ENCODE data around the gene RASGRF2. TPM values are rescaled to one million over a fixed set of nuclear protein-coding genes. Genes with fewer than 3 reads are reported as not detected.

Gene RASGRF2
- total RNA-seq, 1 experiment from 2014 or later = 0.48 TPM

GRCh38 chr5:80915716-80916115 is 44.4 kb upstream of the RASGRF2 start:
- H3K79me2 ChIP-seq (ENCODE audit: low read depth) = no peaks in the 10 kb centered on the region
- POLR2A ChIA-PET (ENCODE audit: unreplicated experiment) = no interaction called here
- TF ChIP-seq EZH2 (IDR thresholded peaks at IDR 0.05; ENCODE audit: low read depth) (no peak), CTCF (conservative IDR thresholded peaks at IDR 0.05) (no peak)
- intact Hi-C loops (cut with micrococcal nuclease; ENCODE audit: unreplicated experiment) = no loop called here
- no peak overlapping the region for H3K27ac ChIP-seq
- H2AFZ ChIP-seq = no peak overlapping the region
- no peaks in the 10 kb centered on the region for H3K9me3 ChIP-seq (ENCODE audit: insufficient read depth, low read depth)
- H4K20me1 ChIP-seq (ENCODE audit: insufficient read depth) = no peaks in the 10 kb centered on the region
- no peak overlapping the region for H3K4me3 ChIP-seq
- CTCF ChIA-PET = interaction anchor here (0.5 kb wide), 1 partner anchor 62 kb away, joined by 3 read pairs; no protein-coding TSS in a partner anchor
- H3K4me1 ChIP-seq (replicated peaks; ENCODE audit: insufficient read depth) = peaks cover 11% of the 10 kb centered on the region
- no peak for DNase-seq
- H3F3A ChIP-seq (ENCODE audit: insufficient read depth, low read depth) = 0 out of 2 replicates have a peak, but pooled peaks cover 3% of the 10 kb centered on the region
- H3K27me3 ChIP-seq (ENCODE audit: insufficient read depth, low read depth) = no peaks in the 10 kb centered on the region
- BruUV-seq (replicated peaks) = no TSS peak
- no peak overlapping the region for H3K4me2 ChIP-seq
- no peaks in the 10 kb centered on the region for H3K36me3 ChIP-seq (ENCODE audit: low read depth)
- H3K9me2 ChIP-seq (ENCODE audit: insufficient read depth) = no peaks in the 10 kb centered on the region

GRCh38 chr5:80916676-80917075 is 43.5 kb upstream of the RASGRF2 start:
- H2AFZ ChIP-seq = no peak overlapping the region
- H3K27me3 ChIP-seq (ENCODE audit: insufficient read depth, low read depth) = no peaks in the 10 kb centered on the region
- CTCF ChIA-PET = no interaction called here

DNA sequence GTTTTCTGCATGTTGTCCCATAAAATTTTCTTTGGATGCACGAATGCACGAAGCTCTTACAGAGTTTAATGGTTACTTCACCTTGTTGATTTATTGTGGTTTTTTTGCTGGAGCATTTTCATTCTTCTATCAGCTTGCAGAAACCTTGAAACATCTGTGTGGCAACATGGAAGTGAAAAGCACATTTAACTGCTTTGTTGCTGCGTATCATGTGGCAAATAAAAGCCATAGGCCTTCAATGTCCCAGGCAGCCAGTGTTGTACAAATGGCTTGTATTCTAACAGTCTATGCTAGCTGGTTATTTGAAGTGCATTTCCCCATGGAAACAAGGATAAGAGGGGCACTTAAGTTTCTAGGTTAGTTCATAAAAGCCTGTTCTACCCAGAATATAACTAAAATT is 42.5 kb upstream of the RASGRF2 start:
- intact Hi-C loops (cut with micrococcal nuclease; ENCODE audit: unreplicated experiment) = no loop called here
- POLR2A ChIA-PET (ENCODE audit: unreplicated experiment) = no interaction called here
- H3K4me3 ChIP-seq = no peak overlapping the region
- H3K9me3 ChIP-seq (ENCODE audit: insufficient read depth, low read depth) = no peaks in the 10 kb centered on the region
- H2AFZ ChIP-seq = no peak overlapping the region
- H3K9me2 ChIP-seq (ENCODE audit: insufficient read depth) = no peaks in the 10 kb centered on the region
- BruUV-seq (replicated peaks) = no TSS peak
- no peaks in the 10 kb centered on the region for H3K36me3 ChIP-seq (ENCODE audit: low read depth)
- H3F3A ChIP-seq (ENCODE audit: insufficient read depth, low read depth) = 0 out of 2 replicates have a peak, but pooled peaks cover 4% of the 10 kb centered on the region
- peaks cover 14% of the 10 kb centered on the region for H3K4me1 ChIP-seq (replicated peaks; ENCODE audit: insufficient read depth)
- no peak overlapping the region for H3K27ac ChIP-seq
- H4K20me1 ChIP-seq (ENCODE audit: insufficient read depth) = no peaks in the 10 kb centered on the region
- CTCF ChIA-PET = no interaction called here
- no peak overlapping the region for H3K4me2 ChIP-seq
- TF ChIP-seq CTCF (conservative IDR thresholded peaks at IDR 0.05) = no peak
- no peak for TF ChIP-seq EZH2 (IDR thresholded peaks at IDR 0.05; ENCODE audit: low read depth)
- H3K79me2 ChIP-seq (ENCODE audit: low read depth) = no peaks in the 10 kb centered on the region
- no peaks in the 10 kb centered on the region for H3K27me3 ChIP-seq (ENCODE audit: insufficient read depth, low read depth)
- no peak for DNase-seq

More at GRCh38 chr5:80916676-80917075, 43.5 kb upstream of the RASGRF2 start:
- H3K4me1 ChIP-seq (replicated peaks; ENCODE audit: insufficient read depth) = peaks cover 14% of the 10 kb centered on the region
- no peak for TF ChIP-seq EZH2 (IDR thresholded peaks at IDR 0.05; ENCODE audit: low read depth)
- TF ChIP-seq CTCF (conservative IDR thresholded peaks at IDR 0.05) = no peak
- no peak overlapping the region for H3K4me2 ChIP-seq
- no peak for DNase-seq
- H3K79me2 ChIP-seq (ENCODE audit: low read depth) = no peaks in the 10 kb centered on the region
- BruUV-seq (replicated peaks) = no TSS peak
- no peaks in the 10 kb centered on the region for H3K9me2 ChIP-seq (ENCODE audit: insufficient read depth)
- POLR2A ChIA-PET (ENCODE audit: unreplicated experiment) = no interaction called here
- intact Hi-C loops (cut with micrococcal nuclease; ENCODE audit: unreplicated experiment) = no loop called here
- no peak overlapping the region for H3K27ac ChIP-seq
- 0 out of 2 replicates have a peak, but pooled peaks cover 4% of the 10 kb centered on the region for H3F3A ChIP-seq (ENCODE audit: insufficient read depth, low read depth)
- H3K36me3 ChIP-seq (ENCODE audit: low read depth) = no peaks in the 10 kb centered on the region
- no peaks in the 10 kb centered on the region for H3K9me3 ChIP-seq (ENCODE audit: insufficient read depth, low read depth)
- H4K20me1 ChIP-seq (ENCODE audit: insufficient read depth) = no peaks in the 10 kb centered on the region
- no peak overlapping the region for H3K4me3 ChIP-seq
